Uterine smooth muscle cell (primary cell): Measurements from ENCODE around the gene OR8D1. TPM values are rescaled to one million over a fixed set of nuclear protein-coding genes. Genes with fewer than 3 reads are reported as not detected.

Source experiments
- total RNA-seq: library from RNA; depleted of rRNA; stranded (reverse); fragments of >200 nt; gene quantifications from 2 replicates; pipeline ENCODE4 v1.2.3, GENCODE V29; 2014

OR8D1 gene
- total RNA-seq: under 0.01 TPM in 1 of 2 replicates, not detected in the other

GRCh38 chr11:124313849-124314248 lies at the start of gene OR8D1:
Gene OR8D1 (minus strand): TSS chr11:124313949. CDS start chr11:124310766, 3,183 bp downstream.

DNA sequence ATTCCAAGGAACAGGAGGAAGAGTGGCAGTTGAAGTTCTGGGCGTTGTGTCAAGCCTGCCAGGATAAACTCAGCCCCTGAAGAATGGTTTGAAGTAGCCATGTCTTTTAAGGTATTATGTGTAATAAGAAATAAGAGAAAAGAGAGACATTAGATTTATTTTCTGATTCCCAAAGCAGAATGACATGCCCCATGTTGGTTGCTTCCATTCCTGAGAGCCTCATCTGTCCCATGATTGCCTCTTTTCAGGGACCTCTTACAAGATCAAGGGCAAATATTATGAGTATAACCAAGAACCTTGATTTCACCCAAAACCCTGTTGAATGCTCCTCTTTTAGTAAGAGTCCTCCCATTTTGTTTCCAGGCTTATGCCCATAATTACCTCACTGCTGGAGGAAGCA lies 6.3 kb upstream of the OR8D1 start, which contains the start of gene OR8D2:
TSS of gene OR8D2 (minus strand) at position 101 of the 400 bp plus-strand sequence. CDS start at position 101, 0 bp downstream.

DNA sequence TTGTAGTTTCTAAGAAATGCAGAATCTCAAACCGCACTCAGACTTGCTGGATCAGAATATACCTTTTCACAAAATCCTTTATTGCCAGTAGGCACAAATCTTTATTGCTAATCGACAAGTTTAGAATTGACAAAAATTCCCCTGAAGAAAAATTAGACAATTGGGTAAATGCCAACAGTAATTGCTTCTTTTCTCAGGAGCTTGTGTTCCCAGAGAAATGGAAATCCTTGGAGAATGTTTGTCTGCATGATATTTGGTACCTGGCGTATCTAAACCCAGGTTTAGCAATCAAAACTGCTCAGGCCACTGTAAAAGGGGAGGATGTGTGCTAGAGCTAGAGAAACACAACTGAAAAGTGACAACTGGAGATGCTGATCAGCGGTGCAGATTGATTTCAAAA lies 57.7 kb downstream of the OR8D1 start, which contains the start of gene OR8G5:
TSS of gene OR8G5 (plus strand) at position 301 of the 400 bp plus-strand sequence. CDS start 8,556 bp downstream, outside the sequence.

Other genes with a start within 250 kb of the OR8D1 start
- gene VWA5A, start 198.5 kb downstream of the OR8D1 start, total RNA-seq: 10.5 and 11.8 TPM in 2 replicates
- gene OR10D3, start 130.6 kb downstream of the OR8D1 start, total RNA-seq: not detected in 2 replicates
- not detected in 2 replicates for gene OR8G1, start 72.9 kb downstream of the OR8D1 start, total RNA-seq
- gene OR8G5, start 57.6 kb downstream of the OR8D1 start, total RNA-seq: not detected in 2 replicates
- not detected in 2 replicates for gene OR8D2, start 6.2 kb upstream of the OR8D1 start, total RNA-seq
- gene OR8B2, start 70.5 kb upstream of the OR8D1 start, total RNA-seq: not detected in 2 replicates
- not detected in 2 replicates for gene OR8B3, start 85.1 kb upstream of the OR8D1 start, total RNA-seq
- not detected in 2 replicates for gene OR8B4, start 110.9 kb upstream of the OR8D1 start, total RNA-seq
- gene OR8B8, start 131.7 kb upstream of the OR8D1 start, total RNA-seq: not detected in 2 replicates
- gene OR8B12, start 229.7 kb upstream of the OR8D1 start, total RNA-seq: not detected in 2 replicates